H9 (cell line): ENCODE measurements around the gene SLA2. TPM values are rescaled to one million over a fixed set of nuclear protein-coding genes. Genes with fewer than 3 reads are reported as not detected.

Experiments
- DNase-seq: peaks from one replicate; pipeline ENCODE4 v3.0.0-alpha.2; 2017
- H2AFZ ChIP-seq: one replicate; pipeline ENCODE4 v1.6.1; 2013; ENCODE audit warnings: mild to moderate bottlenecking, low read length, control low read depth, moderate library complexity
- H2AK5ac ChIP-seq: 2 replicates; pipeline ENCODE4 v1.6.1; 2013; ENCODE audit warnings: low read length, control low read depth, mixed read lengths; ENCODE audit not compliant: insufficient read length
- H2BK120ac ChIP-seq: one replicate; pipeline ENCODE4 v1.6.1; 2013; ENCODE audit warnings: low read depth, mild to moderate bottlenecking, low read length, control low read depth, inconsistent platforms; ENCODE audit not compliant: poor library complexity, severe bottlenecking
- H2BK12ac ChIP-seq: 2 replicates; pipeline ENCODE4 v1.6.1; 2013; ENCODE audit warnings: low read length, control low read depth, mixed read lengths, low read depth; ENCODE audit not compliant: insufficient read length
- H2BK15ac ChIP-seq: 2 replicates; pipeline ENCODE4 v1.6.1; 2013; ENCODE audit warnings: low read depth, low read length, control low read depth
- H2BK20ac ChIP-seq: one replicate; pipeline ENCODE4 v1.6.1; 2013; ENCODE audit warnings: low read depth, mild to moderate bottlenecking, low read length, control low read depth, inconsistent platforms; ENCODE audit not compliant: poor library complexity, severe bottlenecking
- H2BK5ac ChIP-seq: 2 replicates; pipeline ENCODE4 v1.6.1; 2013; ENCODE audit warnings: low read length, control low read depth, mixed read lengths; ENCODE audit not compliant: insufficient read length
- H3K14ac ChIP-seq: 2 replicates; pipeline ENCODE4 v1.6.1; 2013; ENCODE audit warnings: low read length, control low read depth; ENCODE audit not compliant: insufficient read depth
- H3K18ac ChIP-seq: 2 replicates; pipeline ENCODE4 v1.6.1; 2013; ENCODE audit warnings: low read depth, mild to moderate bottlenecking, mixed read lengths, low read length, control low read depth; ENCODE audit not compliant: insufficient read length
- H3K23ac ChIP-seq: 2 replicates; pipeline ENCODE4 v1.6.1; 2013; ENCODE audit warnings: low read length, control low read depth, mixed read lengths, low read depth; ENCODE audit not compliant: insufficient read length
- H3K23me2 ChIP-seq: 2 replicates; pipeline ENCODE4 v1.6.1; 2013; ENCODE audit warnings: low read depth, mild to moderate bottlenecking, mixed read lengths, low read length, control low read depth; ENCODE audit not compliant: insufficient read length, poor library complexity, severe bottlenecking
- H3K27ac ChIP-seq: 2 replicates; pipeline ENCODE4 v1.5.1; 2013; ENCODE audit warnings: low read length, control low read depth, mixed read lengths, low read depth; ENCODE audit not compliant: insufficient read length
- H3K27me3 ChIP-seq: 2 replicates; pipeline ENCODE4 v1.6.1; 2013; ENCODE audit warnings: low read length, control low read depth, inconsistent platforms; ENCODE audit not compliant: insufficient read depth
- H3K4ac ChIP-seq: 2 replicates; pipeline ENCODE4 v1.6.1; 2013; ENCODE audit warnings: low read depth, mild to moderate bottlenecking, control low read depth, inconsistent platforms, low read length, moderate library complexity
- H3K4me1 ChIP-seq: 2 replicates; pipeline ENCODE4 v1.6.1; 2013; ENCODE audit warnings: low read length, control low read depth, inconsistent platforms; ENCODE audit not compliant: insufficient read depth
- H3K4me2 ChIP-seq: 2 replicates; pipeline ENCODE4 v1.6.1; 2013; ENCODE audit warnings: low read length, control low read depth, mixed read lengths; ENCODE audit not compliant: insufficient read length, insufficient read depth
- H3K56ac ChIP-seq: 2 replicates; pipeline ENCODE4 v1.6.1; 2013; ENCODE audit warnings: low read depth, mild to moderate bottlenecking, mixed read lengths, low read length, control low read depth; ENCODE audit not compliant: insufficient read length
- H3K79me1 ChIP-seq: 2 replicates; pipeline ENCODE4 v1.6.1; 2013; ENCODE audit warnings: low read depth, mild to moderate bottlenecking, moderate library complexity, low read length, control low read depth, inconsistent platforms; ENCODE audit not compliant: insufficient read depth, poor library complexity, severe bottlenecking
- H3K79me2 ChIP-seq: 2 replicates; pipeline ENCODE4 v1.6.1; 2013; ENCODE audit warnings: low read length, control low read depth, inconsistent platforms; ENCODE audit not compliant: insufficient read depth
- H3K9ac ChIP-seq: 2 replicates; pipeline ENCODE4 v1.6.1; 2013; ENCODE audit warnings: low read length, control low read depth, mixed read lengths; ENCODE audit not compliant: insufficient read length; ENCODE audit errors: extremely low read depth
- H3K9me3 ChIP-seq: one replicate; pipeline ENCODE4 v1.6.1; 2013; ENCODE audit warnings: low read depth, low read length, inconsistent platforms; ENCODE audit not compliant: control insufficient read depth
- H3T11ph ChIP-seq: one replicate; pipeline ENCODE4 v1.6.1; 2013; ENCODE audit warnings: mild to moderate bottlenecking, low read length, control low read depth, inconsistent platforms
- H4K20me1 ChIP-seq: one replicate; pipeline ENCODE4 v1.6.1; 2013; ENCODE audit not compliant: control insufficient read depth, insufficient read length, insufficient read depth
- H4K5ac ChIP-seq: 2 replicates; pipeline ENCODE4 v1.6.1; 2013; ENCODE audit warnings: low read depth, mild to moderate bottlenecking, mixed read lengths, low read length, control low read depth; ENCODE audit not compliant: insufficient read length
- H4K8ac ChIP-seq: replicated peaks from 2 replicates; pipeline ENCODE4 v1.6.1; 2013; ENCODE audit warnings: low read length, control low read depth, mixed read lengths, low read depth; ENCODE audit not compliant: insufficient read length
- H4K91ac ChIP-seq: 2 replicates; pipeline ENCODE4 v1.6.1; 2013; ENCODE audit warnings: low read depth, mild to moderate bottlenecking, moderate library complexity, mixed read lengths, low read length, control low read depth; ENCODE audit not compliant: insufficient read length
- H3K27ac Mint-ChIP-seq, 3 experiments: 2 replicates in 2 of 3; 3 replicates in 1 of 3; pipeline ENCODE4 v1.8.0; 2020 to 2021; ENCODE audit warnings: mixed read lengths in 3 of 3, mild to moderate bottlenecking in 1 of 3, moderate library complexity in 1 of 3
- H3K27me3 Mint-ChIP-seq: 2 replicates; pipeline ENCODE4 v1.8.0; 2021; ENCODE audit warnings: low read depth, mild to moderate bottlenecking, moderate library complexity, mixed read lengths
- H3K36me3 Mint-ChIP-seq, 3 experiments: 2 replicates in 2 of 3; 3 replicates in 1 of 3; pipeline ENCODE4 v1.8.0; 2020 to 2021; ENCODE audit warnings: low read depth in 3 of 3, mixed read lengths in 3 of 3; ENCODE audit not compliant: insufficient read depth in 1 of 3
- H3K4me1 Mint-ChIP-seq, 2 experiments: 2 replicates each; pipeline ENCODE4 v1.8.0; 2020; ENCODE audit warnings: mixed read lengths in 2 of 2
- H3K4me3 Mint-ChIP-seq, 2 experiments: 2 replicates in 1 of 2; 3 replicates in 1 of 2; pipeline ENCODE4 v1.8.0; 2020 to 2021; ENCODE audit warnings: mild to moderate bottlenecking in 2 of 2, mixed read lengths in 2 of 2, moderate library complexity in 1 of 2
- H3K9me3 Mint-ChIP-seq, 2 experiments: 2 replicates in 1 of 2; 3 replicates in 1 of 2; pipeline ENCODE4 v1.8.0; 2020; ENCODE audit warnings: mild to moderate bottlenecking in 2 of 2, mixed read lengths in 2 of 2, moderate library complexity in 1 of 2
- CTCF ChIP-seq: fragments of 200-600 bp; sonication (generic); conservative IDR thresholded peaks from 3 replicates; pipeline ENCODE4 v1.8.0; 2021; ENCODE audit warnings: antibody characterized with exemption, mild to moderate bottlenecking
- WGBS: extraction: QIAGEN DNeasy Blood & Tissue Kit; methylation state at CpG from one replicate; pipeline ENCODE4 v1.1.7; 2013; ENCODE audit warnings: missing lambda C conversion rate, low lambda C conversion rate, mixed read lengths; ENCODE audit not compliant: insufficient read length; ENCODE audit errors: extremely low coverage; 5-methylcytosine and 5-hydroxymethylcytosine counted together
- total RNA-seq: library from RNA; stranded (reverse); gene quantifications from 2 replicates; pipeline ENCODE4 v1.2.1, GENCODE V29; 2021

The SLA2 gene
- total RNA-seq, 1 experiment from 2014 or later, result 0.20 TPM

GRCh38 chr20:36666181-36666740, 20.3 kb upstream of the SLA2 start:
- Histone ChIP-seq H3K4me2 (no peak overlapping the region), H3K56ac (no peak overlapping the region), H3K23me2 (no peaks in the 10 kb centered on the region), H3K14ac (no peak overlapping the region), H3K27me3 (no peaks in the 10 kb centered on the region; the same call in 1 of the 2 replicates), H4K5ac (no peak overlapping the region), H2BK120ac (no peak overlapping the region), H3T11ph (no peak overlapping the region), H2BK15ac (no peak overlapping the region), H3K18ac (no peak overlapping the region), H2BK20ac (no peak overlapping the region), H3K23ac (no peak overlapping the region), H3K27ac (no peak overlapping the region), H3K79me2 (no peaks in the 10 kb centered on the region), H4K20me1 (peaks cover 3% of the 10 kb centered on the region), H4K91ac (no peak overlapping the region), H2BK12ac (no peak overlapping the region), H4K8ac (no peak overlapping the region), H3K4ac (no peak overlapping the region), H3K4me1 (no peaks in the 10 kb centered on the region), H3K9ac (no peak overlapping the region), H2AK5ac (no peak overlapping the region), H3K79me1 (no peaks in the 10 kb centered on the region), H3K9me3 (no peaks in the 10 kb centered on the region), H2AFZ (no peak overlapping the region), H2BK5ac (no peak overlapping the region)
- peak; percentile 20; the same call in 1 of the 3 replicates for TF ChIP-seq CTCF
- Mint-ChIP-seq H3K4me3 (no peak overlapping the region), H3K9me3 (no peaks in the 10 kb centered on the region), H3K27ac (no peak overlapping the region), H3K4me1 (no peaks in the 10 kb centered on the region), H3K27me3 (no peaks in the 10 kb centered on the region), H3K36me3 (peaks cover 0 to 18% (median 0%) of the 10 kb centered on the region in 3 experiments; a peak in 4 of 7 replicates)
- WGBS, result no CpG with 5 or more reads among the region's 4 CpGs
- no peak for DNase-seq
